Stimulated activated CD4-positive, alpha-beta T cell treated with anti-CD3 and anti-CD28 coated beads, Interleukin-1b, Interleukin-23, amount 100 ng/mL, for 4 hours (primary cell): Measurements from ENCODE around the gene SATB2.

ENCODE experiments used
- DNase-seq, 2 donors: peaks; one replicate each; pipeline ENCODE4 v3.0.0-alpha.2; 2020; ENCODE audit warnings: low read depth in 2 of 2

SATB2 gene

GRCh38 chr2:199457147-199458008 lies at the start of gene SATB2:
Gene SATB2, minus strand, starts transcription at chr2:199457939. Its CDS starts 1,902 bp downstream, at chr2:199456037.
- no peak for DNase-seq

DNA sequence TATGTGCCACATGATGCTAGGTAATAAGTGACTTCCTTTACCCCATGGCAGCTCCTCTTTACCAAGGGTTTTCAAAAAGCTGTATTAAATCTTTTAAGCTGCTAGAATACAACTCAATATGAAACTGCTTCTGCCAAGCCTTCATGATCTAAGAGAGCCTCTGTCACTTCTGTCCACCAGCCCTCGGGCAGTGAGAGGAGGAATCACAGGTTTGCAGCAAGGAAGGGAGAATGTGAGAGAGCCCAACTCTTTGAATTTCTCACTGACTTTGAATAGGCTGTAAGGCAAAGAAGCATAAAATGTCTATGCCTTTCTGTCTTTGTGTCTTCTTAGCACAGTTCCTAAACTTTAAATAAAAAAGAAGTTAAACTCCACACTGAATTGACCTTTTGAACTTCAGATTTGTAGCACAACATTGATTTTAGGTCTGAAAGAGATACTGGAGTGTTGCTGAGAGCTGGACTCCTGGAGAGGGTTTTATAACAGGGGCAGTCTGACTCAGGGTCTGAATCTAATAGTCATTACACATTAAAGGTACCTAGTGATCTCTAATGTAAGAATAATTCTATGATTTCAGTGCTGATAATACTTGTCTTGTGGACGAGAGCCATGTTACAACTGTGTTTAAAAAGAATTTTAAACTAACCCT lies 48.1 kb upstream of the SATB2 start:
- DNase-seq: no peak

DNA sequence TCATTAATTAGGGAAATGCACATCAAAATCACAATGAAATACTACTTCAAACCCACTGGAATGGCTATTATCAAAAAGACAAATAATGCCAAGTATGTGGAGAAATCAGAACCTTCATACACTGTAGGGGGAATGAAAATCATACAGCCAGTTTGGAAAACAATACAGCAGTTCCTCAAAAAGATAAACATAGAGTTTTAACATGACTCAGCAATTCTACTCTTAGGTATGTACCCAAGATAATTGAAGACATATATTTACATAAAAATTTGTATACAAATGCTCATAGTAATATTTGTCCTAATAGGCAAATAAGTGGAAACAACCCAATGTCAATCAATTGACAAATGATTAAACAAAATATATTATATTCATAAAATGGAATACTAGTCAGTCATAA lies 45.4 kb upstream of the SATB2 start:
- DNase-seq: no peak

DNA sequence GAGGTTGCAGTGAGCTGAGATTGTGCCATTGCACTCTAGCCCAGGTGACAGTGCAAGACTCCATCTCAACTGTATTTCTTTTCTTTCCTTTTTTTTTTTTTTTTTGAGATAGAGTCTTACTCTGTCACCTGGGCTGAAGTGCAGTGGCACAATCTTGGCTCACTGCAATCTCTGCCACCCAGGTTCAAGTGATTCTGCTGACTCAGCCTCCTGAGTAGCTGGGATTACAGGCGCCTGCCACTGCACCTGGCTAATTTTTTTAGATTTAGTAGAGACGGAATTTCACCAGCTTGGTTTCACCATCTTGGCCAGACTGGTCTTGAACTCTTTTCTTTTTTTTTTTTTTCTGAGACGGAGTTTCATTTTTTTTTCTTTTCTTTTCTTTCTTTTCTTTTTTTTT lies 41.3 kb upstream of the SATB2 start:
- no peak for DNase-seq

- DNase-seq: no peak
Observed at GRCh38 chr2:199495147-199495546, 37.4 kb upstream of the SATB2 start.

- no peak for DNase-seq
Observed at GRCh38 chr2:199490049-199490448, 32.3 kb upstream of the SATB2 start.

DNA sequence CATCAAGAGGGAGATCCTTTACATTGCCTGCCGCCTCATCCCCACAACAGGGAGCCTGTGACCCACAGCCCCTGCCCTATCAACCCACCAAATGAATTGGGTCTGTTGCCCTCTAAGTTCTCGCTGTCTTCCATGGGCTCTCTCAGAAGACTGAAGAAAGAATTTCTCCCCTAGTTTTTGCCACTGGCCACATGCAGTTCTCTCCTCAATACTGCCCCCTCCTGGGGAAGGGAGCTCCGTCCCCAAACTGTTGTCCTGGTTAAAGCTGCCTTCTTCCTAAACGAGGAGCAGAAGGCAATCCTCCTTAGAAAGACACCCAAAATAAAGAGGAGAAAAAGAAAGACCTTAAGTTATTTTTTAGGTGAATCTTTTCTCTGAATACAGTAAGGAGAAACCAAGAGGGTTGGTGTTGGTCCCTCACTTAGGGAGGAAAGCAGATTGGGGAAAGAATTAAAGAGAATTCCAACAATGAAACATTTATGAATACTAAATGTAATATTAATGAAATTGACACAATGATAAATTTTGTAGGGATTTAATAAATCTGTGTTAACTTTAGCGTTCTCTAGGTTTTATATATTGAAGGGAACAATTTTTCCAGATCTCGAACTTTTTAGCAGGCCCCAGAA lies 31.1 kb upstream of the SATB2 start:
- DNase-seq: peak in 1 of 2 donors; percentile 41

GRCh38 chr2:199485732-199486335 lies 28.1 kb upstream of the SATB2 start:
- DNase-seq: no peak

DNA sequence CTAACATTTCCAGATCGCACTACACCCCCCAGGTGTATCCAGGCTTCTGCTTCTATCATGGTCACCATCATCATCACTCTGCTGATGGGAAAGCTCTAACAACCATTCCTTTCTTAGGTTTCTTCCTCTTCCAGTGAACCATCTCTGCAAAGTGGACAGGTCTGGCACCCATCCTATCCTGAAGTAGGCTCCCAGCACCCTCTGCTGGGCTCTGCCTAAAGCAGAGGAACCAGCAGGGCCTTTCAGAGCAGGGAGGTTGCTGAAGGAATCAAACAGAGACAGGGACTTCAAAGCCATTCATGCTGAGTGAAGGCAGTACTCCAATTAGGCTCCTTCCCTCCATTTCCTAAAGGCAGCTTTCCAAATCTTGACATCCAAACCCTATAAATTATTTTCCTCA lies 27.2 kb upstream of the SATB2 start:
- DNase-seq: no peak

GRCh38 chr2:199480966-199481365 lies 23.2 kb upstream of the SATB2 start:
- DNase-seq: no peak

DNA sequence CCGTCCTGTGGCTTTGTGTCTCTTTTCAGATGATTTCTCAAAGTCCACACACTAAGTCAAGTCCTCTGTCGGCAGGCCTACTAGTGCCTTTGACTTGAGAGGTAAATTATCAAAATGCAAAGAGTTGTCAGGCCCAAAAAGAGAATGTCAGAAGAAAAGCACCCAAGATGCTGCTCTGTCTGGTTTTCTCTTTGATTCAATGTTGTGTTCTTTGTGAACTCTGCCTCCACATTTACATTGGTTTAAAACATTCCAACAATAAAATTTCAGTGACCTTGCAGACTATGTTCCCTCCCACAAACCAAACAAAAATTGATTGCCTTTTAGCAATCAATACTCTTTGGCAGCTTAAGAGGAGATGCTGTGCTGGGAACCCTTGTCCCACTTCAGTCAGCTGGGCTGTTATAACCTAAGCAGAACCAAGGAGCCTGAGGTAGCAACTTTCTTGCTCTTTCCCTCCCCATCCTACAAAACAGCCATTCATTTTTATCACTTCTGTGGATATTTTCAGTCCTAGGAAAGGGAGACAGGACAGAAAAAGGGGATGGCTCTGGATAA lies 19.6 kb upstream of the SATB2 start:
- DNase-seq: no peak

DNA sequence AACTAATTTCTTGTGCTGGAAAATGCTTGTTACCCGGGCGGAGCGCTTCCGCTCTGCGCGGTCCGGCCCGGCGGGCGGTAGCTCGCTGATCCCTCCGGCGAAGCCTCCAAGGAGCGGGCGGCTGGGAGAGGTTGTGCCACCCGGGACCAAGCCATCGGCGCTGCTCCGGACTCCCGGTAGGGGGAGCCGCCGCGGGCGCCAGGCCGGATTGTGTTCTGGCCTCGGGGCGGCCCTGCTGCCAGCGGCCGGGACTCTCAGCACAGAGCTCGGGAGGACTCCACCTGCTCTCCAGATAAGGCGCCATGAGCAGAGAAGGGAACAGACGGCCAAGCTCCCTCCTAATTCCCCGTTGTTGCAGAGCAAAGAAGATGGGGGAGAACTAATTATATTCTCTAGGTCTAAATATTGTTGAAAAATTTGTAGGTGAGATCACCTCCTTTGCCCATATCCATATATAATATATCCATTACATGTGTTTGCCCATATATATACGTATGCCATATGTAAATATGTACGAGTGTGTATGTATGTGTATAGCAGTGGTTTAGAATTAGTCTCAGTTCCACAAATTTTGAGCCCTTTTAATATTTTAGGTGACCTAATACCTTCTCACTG lies 13.8 kb upstream of the SATB2 start:
- DNase-seq: no peak

DNA sequence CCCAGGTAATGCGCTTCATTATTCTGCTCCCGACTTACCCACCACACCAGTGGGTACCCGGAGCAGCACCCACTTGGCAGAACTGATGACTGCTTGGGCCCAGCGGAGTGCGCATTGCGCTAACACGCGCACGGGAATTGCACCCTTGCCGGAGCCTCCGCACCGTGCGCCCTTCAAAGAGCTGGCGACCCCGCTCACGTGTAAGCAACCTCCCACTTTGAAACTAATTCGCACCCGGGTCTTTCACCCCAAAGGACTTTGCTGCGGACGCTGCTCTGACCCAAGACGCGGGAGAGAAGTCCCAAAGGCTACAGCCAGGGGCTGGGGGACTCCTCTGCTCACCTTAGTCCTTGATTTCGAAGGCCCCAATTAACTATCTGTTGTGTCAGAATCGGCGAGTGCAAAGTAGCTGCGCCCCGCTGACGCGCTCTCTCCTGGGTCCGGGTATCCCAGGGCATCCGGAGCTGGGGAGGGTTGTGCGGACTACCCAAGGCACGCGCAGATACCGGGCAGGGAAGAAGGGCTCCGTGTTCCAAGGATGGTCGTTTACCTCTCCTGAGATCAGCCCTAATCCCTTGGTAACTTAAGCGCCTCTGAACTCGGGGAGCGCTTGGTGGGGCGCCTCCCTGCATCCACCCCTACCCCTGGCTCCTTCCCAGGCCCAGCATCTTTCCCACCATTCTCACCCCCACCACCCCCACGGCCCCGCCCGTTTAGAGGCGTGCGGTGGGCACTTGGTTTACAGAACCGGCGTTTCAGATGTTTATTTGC lies 13.1 kb upstream of the SATB2 start:
- DNase-seq: no peak

DNA sequence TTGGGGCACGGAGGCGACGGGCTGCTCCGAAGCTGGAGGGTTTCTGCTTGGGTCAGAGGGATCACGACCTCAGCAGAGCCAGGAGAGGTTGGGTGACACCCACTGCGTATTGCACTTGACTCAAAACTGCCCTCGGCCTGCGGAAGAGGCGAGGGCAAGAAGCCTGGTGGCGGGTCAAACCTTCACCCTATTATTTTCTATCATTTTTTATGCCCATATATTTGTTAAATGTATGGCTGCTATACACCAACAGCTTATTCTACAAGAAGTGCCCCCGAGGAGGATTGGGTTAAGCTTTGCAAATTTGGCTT lies 12.6 kb upstream of the SATB2 start:
- DNase-seq: no peak

- DNase-seq: no peak
Observed at GRCh38 chr2:199469514-199470360, 12.0 kb upstream of the SATB2 start.

DNA sequence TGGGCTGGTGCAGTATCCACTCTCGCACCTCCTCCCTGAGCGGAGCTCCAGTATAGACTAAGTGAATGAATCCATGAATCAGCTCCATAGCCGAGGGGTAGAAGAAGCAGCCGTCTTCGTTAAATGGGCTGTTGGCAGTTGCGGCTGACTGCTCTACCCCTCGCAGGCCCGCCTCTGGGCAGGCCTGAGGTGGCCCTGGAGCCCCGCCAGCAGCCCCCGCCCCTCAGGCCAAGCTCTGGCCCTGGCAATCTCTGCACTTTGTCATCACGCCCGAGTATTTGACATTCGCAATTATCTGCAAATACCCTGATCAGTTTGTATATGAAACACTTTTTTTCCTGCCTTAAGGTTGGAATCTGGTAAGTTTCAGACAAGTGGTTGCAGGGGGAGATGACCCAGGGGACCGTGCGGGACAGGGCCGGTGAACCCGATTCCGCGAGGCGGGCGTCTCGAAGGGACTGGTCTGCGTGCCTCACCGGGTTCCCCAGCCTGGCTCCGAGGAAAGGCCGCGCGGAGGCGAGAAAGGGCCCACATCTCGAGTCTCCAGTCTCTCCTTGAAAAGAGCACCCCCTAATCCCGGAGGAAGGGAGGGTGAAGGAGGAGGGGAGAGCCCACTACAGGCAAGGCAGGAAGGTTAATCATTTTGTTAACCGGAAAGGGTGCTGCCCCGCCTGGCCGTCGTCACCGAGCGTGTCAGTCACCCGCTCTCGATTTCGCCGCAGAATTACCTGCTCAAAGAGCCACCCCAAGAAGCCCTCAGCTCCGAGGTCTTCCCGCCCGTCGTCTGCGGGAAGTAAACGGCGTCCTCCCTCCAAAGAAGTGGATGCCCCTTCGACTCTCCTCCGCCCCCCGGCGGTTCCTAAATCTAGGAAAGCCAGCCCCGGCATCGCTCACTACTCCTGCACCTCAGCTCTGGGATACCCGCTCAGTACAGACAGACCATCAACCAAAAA lies 11.1 kb upstream of the SATB2 start:
- DNase-seq: no peak

DNA sequence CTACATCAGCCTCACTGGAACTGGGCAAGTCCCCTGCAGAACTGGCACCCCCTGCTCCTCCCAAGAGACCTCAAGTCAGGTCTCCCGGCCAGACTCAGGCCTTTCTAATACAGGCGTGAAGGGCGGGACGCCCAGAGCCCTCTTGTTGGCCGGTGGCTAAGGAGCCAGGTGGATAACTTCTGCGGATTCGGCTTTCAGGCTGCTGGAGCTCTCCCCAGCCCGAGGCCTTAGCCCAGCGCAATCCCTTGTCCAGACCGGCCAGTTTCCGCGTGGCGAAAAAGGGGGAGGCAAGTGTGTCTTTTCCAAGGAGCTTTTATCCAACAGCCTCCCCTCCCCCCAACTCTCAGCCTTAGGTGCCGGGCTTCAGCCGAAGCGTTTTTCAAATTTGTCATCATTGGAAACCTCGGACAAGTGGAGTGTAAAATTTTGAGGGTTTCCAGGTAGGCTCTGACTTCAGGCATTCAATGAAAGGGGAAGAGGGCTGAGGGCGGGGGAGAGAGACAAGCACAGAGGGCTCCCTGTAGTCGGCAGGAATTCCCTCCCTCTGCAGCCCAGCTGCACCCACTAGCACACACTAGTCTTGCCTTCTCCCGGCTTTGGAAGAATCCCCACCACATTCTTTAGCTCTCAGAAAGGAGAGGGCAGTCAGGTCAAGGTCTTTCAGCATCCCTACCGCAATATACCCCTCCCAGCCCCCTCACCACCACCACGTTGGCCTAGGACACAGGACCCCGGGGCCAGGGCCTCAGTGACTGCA lies 9.5 kb upstream of the SATB2 start:
- no peak for DNase-seq

DNA sequence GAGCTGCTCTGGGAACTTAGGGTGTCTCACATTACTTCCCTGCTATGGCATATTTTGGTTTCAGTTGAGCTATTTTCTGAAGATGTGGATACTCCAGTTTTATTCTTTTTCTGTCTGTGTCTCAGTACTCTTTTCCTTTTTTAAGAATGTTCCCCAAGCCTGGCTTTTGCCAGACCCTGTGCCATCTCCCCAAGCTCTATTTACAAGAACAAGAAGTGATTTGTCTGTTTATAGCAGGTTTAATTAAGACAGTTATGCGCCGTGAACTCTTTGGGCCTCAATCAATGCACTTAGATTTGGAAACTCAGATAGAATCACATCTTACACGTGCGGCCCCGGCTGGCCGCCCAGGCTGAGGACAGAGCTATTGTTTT lies 8.9 kb upstream of the SATB2 start:
- DNase-seq: no peak
